Peyer's patch (tissue), 4 donors: ENCODE results near the gene KIAA0586.

Source experiments
- POLR2A ChIP-seq, 2 donors: fragments of 450-650 bp; IDR thresholded peaks; one replicate each; pipeline ENCODE4 v1.5.1; 2017; ENCODE audit warnings: antibody characterized with exemption in 2 of 2, mild to moderate bottlenecking in 2 of 2, moderate library complexity in 2 of 2
- TF ChIP-seq, protein P1 (sequence below), 6 experiments: fragments of 450-650 bp in 4 of 6; fragments of 200-600 bp in 2 of 6; sonication (generic) in 1 of 6; IDR thresholded peaks; one replicate each; pipeline ENCODE4 v1.5.1; 2017 to 2019; ENCODE audit warnings: antibody characterized with exemption in 6 of 6, mild to moderate bottlenecking in 3 of 6, moderate library complexity in 1 of 6

DNA sequence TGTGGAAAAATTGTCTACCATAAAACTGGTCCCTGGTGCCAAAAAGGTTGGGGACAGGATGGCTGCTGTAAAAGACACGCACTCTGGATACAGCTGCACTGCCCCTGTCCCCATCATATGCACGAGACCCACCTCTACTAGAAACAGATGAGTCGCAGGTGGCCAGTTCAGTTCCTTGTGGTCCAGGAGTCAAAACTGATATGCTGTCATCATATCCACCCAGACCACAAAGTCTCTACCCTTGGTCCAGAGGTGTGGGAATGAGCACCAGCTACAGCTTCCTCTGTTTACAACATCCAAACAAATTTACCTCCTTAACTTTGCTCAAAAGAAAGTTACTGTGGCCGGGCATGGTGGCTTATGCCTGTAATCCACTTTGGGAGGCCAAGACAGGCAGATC, 166.5 kb downstream of the KIAA0586 start:
- TF ChIP-seq, protein P1, sequence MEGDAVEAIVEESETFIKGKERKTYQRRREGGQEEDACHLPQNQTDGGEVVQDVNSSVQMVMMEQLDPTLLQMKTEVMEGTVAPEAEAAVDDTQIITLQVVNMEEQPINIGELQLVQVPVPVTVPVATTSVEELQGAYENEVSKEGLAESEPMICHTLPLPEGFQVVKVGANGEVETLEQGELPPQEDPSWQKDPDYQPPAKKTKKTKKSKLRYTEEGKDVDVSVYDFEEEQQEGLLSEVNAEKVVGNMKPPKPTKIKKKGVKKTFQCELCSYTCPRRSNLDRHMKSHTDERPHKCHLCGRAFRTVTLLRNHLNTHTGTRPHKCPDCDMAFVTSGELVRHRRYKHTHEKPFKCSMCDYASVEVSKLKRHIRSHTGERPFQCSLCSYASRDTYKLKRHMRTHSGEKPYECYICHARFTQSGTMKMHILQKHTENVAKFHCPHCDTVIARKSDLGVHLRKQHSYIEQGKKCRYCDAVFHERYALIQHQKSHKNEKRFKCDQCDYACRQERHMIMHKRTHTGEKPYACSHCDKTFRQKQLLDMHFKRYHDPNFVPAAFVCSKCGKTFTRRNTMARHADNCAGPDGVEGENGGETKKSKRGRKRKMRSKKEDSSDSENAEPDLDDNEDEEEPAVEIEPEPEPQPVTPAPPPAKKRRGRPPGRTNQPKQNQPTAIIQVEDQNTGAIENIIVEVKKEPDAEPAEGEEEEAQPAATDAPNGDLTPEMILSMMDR (IDR thresholded peaks at IDR 0.05), result no peak
- no peak for TF ChIP-seq POLR2A (IDR thresholded peaks at IDR 0.05)
